IMR-90 (cell line): ENCODE results near the gene ZNF440. TPM values are rescaled to one million over a fixed set of nuclear protein-coding genes. Genes with fewer than 3 reads are reported as not detected.

Experiments used
- ATAC-seq: fragments of 200-7000 bp; cut with Tn5 transposase; 2 replicates; pipeline ENCODE4 v1.9.1; 2020; ENCODE audit warnings: low read depth, mild to moderate bottlenecking, moderate library complexity
- BruUV-seq: library from RNA; stranded (reverse); fragments of 400-500 nt; replicated peaks from 2 replicates; lab custom pipeline; 2021; lab: Mats Ljungman, UMichigan
- CTCF ChIA-PET: fragments of 300-600 bp; formaldehyde crosslinking; extraction: SDS; loops from one replicate; lab custom pipeline; 2021; ENCODE audit warnings: antibody characterized with exemption; lab: Yijun Ruan, JAX
- POLR2A ChIA-PET: fragments of 300-600 bp; sonication (Branson Sonifier 250); formaldehyde crosslinking; loops from one replicate; lab custom pipeline; 2022; ENCODE audit warnings: antibody characterized with exemption; ENCODE audit not compliant: unreplicated experiment; lab: Charles Lee
- DNase-seq: peaks from one replicate; pipeline ENCODE4 v3.0.0; 2013
- H2AFZ ChIP-seq: replicated peaks from 2 replicates; pipeline ENCODE3; 2013; ENCODE audit warnings: low read length, mild to moderate bottlenecking; ENCODE audit not compliant: poor library complexity
- H2AK5ac ChIP-seq: 2 replicates; pipeline ENCODE4 v1.6.1; 2013; ENCODE audit warnings: low read depth, low read length, inconsistent platforms
- H2AK9ac ChIP-seq: replicated peaks from 2 replicates; pipeline ENCODE3; 2013; ENCODE audit warnings: mild to moderate bottlenecking, low read depth, low read length, moderate library complexity; ENCODE audit not compliant: poor library complexity
- H2BK120ac ChIP-seq: 2 replicates; pipeline ENCODE4 v1.6.1; 2013; ENCODE audit warnings: low read depth, low read length, inconsistent platforms
- H2BK15ac ChIP-seq: 3 replicates; pipeline ENCODE4 v1.6.1; 2013; ENCODE audit warnings: low read depth, low read length, inconsistent platforms
- H2BK20ac ChIP-seq: 2 replicates; pipeline ENCODE4 v1.6.1; 2013; ENCODE audit warnings: low read depth, mild to moderate bottlenecking, inconsistent platforms, low read length, moderate library complexity
- H2BK5ac ChIP-seq: 2 replicates; pipeline ENCODE4 v1.6.1; 2013; ENCODE audit warnings: mild to moderate bottlenecking, low read depth, low read length, inconsistent platforms; ENCODE audit not compliant: poor library complexity, severe bottlenecking
- H3K14ac ChIP-seq: replicated peaks from 2 replicates; pipeline ENCODE4 v1.6.1; 2013; ENCODE audit warnings: low read depth, low read length, inconsistent platforms
- H3K18ac ChIP-seq: 2 replicates; pipeline ENCODE4 v1.6.1; 2013; ENCODE audit warnings: low read depth, low read length, control low read depth
- H3K23ac ChIP-seq: 2 replicates; pipeline ENCODE4 v1.6.1; 2013; ENCODE audit warnings: low read depth, low read length, inconsistent platforms
- H3K27ac ChIP-seq: 2 replicates; pipeline ENCODE4 v1.5.1; 2013; ENCODE audit warnings: mild to moderate bottlenecking, control low read depth, low read length; ENCODE audit not compliant: insufficient read depth
- H3K27me3 ChIP-seq: 2 replicates; pipeline ENCODE4 v1.6.1; 2013; ENCODE audit warnings: low read length; ENCODE audit not compliant: control insufficient read depth, insufficient read depth
- H3K36me3 ChIP-seq: 2 replicates; pipeline ENCODE4 v1.6.1; 2013; ENCODE audit warnings: low read length, mixed read lengths; ENCODE audit not compliant: control insufficient read depth, insufficient read depth
- H3K4ac ChIP-seq: 2 replicates; pipeline ENCODE4 v1.6.1; 2013; ENCODE audit warnings: low read depth, low read length, inconsistent platforms
- H3K4me1 ChIP-seq: 2 replicates; pipeline ENCODE4 v1.6.1; 2013; ENCODE audit warnings: low read length, mixed read lengths; ENCODE audit not compliant: control insufficient read depth, insufficient read depth
- H3K4me2 ChIP-seq: 2 replicates; pipeline ENCODE4 v1.6.1; 2013; ENCODE audit warnings: low read depth, mild to moderate bottlenecking, control low read depth, low read length, moderate library complexity
- H3K4me3 ChIP-seq: 2 replicates; pipeline ENCODE4 v1.5.1; 2013; ENCODE audit warnings: low read depth, mild to moderate bottlenecking, control low read depth, low read length, moderate library complexity; ENCODE audit not compliant: insufficient read depth
- H3K56ac ChIP-seq: 2 replicates; pipeline ENCODE4 v1.6.1; 2013; ENCODE audit warnings: low read length, inconsistent platforms; ENCODE audit not compliant: insufficient read depth; ENCODE audit errors: extremely low read depth
- H3K79me1 ChIP-seq, 2 experiments: 2 replicates each; pipeline ENCODE4 v1.6.1; 2013; ENCODE audit warnings: low read length in 2 of 2, inconsistent platforms in 1 of 2, low read depth in 1 of 2
- H3K9ac ChIP-seq: 2 replicates; pipeline ENCODE4 v1.6.1; 2013; ENCODE audit warnings: low read depth, low read length, control low read depth
- H3K9me1 ChIP-seq: 2 replicates; pipeline ENCODE4 v1.6.1; 2013; ENCODE audit warnings: low read length, inconsistent platforms; ENCODE audit not compliant: insufficient read depth
- H3K9me3 ChIP-seq: 2 replicates; pipeline ENCODE4 v1.6.1; 2013; ENCODE audit warnings: low read length; ENCODE audit not compliant: control insufficient read depth, insufficient read depth
- H4K20me1 ChIP-seq: 2 replicates; pipeline ENCODE4 v1.6.1; 2013; ENCODE audit warnings: low read length, inconsistent platforms; ENCODE audit not compliant: insufficient read depth
- H4K5ac ChIP-seq: 2 replicates; pipeline ENCODE4 v1.6.1; 2013; ENCODE audit warnings: mild to moderate bottlenecking, low read depth, low read length, control low read depth
- H4K8ac ChIP-seq, 2 experiments: 2 replicates each; pipeline ENCODE4 v1.6.1; 2013; ENCODE audit warnings: low read depth in 2 of 2, low read length in 2 of 2, control low read depth in 1 of 2, inconsistent platforms in 1 of 2
- H4K91ac ChIP-seq: 2 replicates; pipeline ENCODE4 v1.6.1; 2013; ENCODE audit warnings: low read depth, low read length, inconsistent platforms; ENCODE audit not compliant: insufficient read depth
- BHLHE40 ChIP-seq: fragments of 150-350 bp; IDR thresholded peaks from 2 replicates; pipeline ENCODE4 v1.6.1; 2016; ENCODE audit warnings: mild to moderate bottlenecking, low read depth, low read length
- CEBPB ChIP-seq: IDR thresholded peaks from 2 replicates; pipeline ENCODE4 v1.6.1; 2012; ENCODE audit warnings: low read depth, low read length, improper control_type of control experiment
- CHD1 ChIP-seq: IDR thresholded peaks from 2 replicates; pipeline ENCODE4 v1.6.1; 2012; ENCODE audit warnings: low read depth, low read length, improper control_type of control experiment
- CTCF ChIP-seq: conservative IDR thresholded peaks from 2 replicates; pipeline ENCODE4 v1.5.1; 2012; ENCODE audit warnings: mild to moderate bottlenecking, low read depth, low read length, improper control_type of control experiment
- ELK1 ChIP-seq: fragments of 150-350 bp; IDR thresholded peaks from 2 replicates; pipeline ENCODE4 v1.6.1; 2016; ENCODE audit warnings: low read depth, mild to moderate bottlenecking, low read length, moderate library complexity, borderline replicate concordance
- FOS ChIP-seq: fragments of 150-350 bp; IDR thresholded peaks from 2 replicates; pipeline ENCODE4 v1.6.1; 2016; ENCODE audit warnings: low read depth, low read length
- MAFK ChIP-seq: IDR thresholded peaks from 2 replicates; pipeline ENCODE4 v1.6.1; 2012; ENCODE audit warnings: low read depth, low read length, improper control_type of control experiment
- MAZ ChIP-seq: IDR thresholded peaks from 2 replicates; pipeline ENCODE4 v1.6.1; 2012; ENCODE audit warnings: low read depth, mild to moderate bottlenecking, low read length, improper control_type of control experiment, moderate library complexity, borderline replicate concordance
- MXI1 ChIP-seq: IDR thresholded peaks from 2 replicates; pipeline ENCODE4 v1.6.1; 2012; ENCODE audit warnings: low read depth, mild to moderate bottlenecking, low read length, moderate library complexity, borderline replicate concordance
- NFE2L2 ChIP-seq: fragments of 150-350 bp; IDR thresholded peaks from 2 replicates; pipeline ENCODE4 v1.6.1; 2016; ENCODE audit warnings: low read depth, mild to moderate bottlenecking, low read length
- POLR2A ChIP-seq: IDR thresholded peaks from 2 replicates; pipeline ENCODE4 v1.6.1; 2012; ENCODE audit warnings: mild to moderate bottlenecking, low read depth, low read length
- RAD21 ChIP-seq: IDR thresholded peaks from 2 replicates; pipeline ENCODE4 v1.6.1; 2012; ENCODE audit warnings: low read length, improper control_type of control experiment
- RCOR1 ChIP-seq: IDR thresholded peaks from 2 replicates; pipeline ENCODE4 v1.6.1; 2012; ENCODE audit warnings: mild to moderate bottlenecking, low read length, improper control_type of control experiment; ENCODE audit not compliant: insufficient replicate concordance
- RFX5 ChIP-seq: IDR thresholded peaks from 2 replicates; pipeline ENCODE4 v1.8.0; 2012; ENCODE audit warnings: low read depth, mild to moderate bottlenecking, low read length, moderate library complexity
- SMC3 ChIP-seq: fragments of 150-350 bp; IDR thresholded peaks from 2 replicates; pipeline ENCODE4 v1.6.1; 2016; ENCODE audit warnings: low read depth, mild to moderate bottlenecking, antibody characterized with exemption, low read length, moderate library complexity
- USF2 ChIP-seq: fragments of 150-350 bp; IDR thresholded peaks from 2 replicates; pipeline ENCODE4 v1.6.1; 2017; ENCODE audit warnings: mild to moderate bottlenecking, antibody characterized with exemption, low read length, low read depth
- WGBS, 2 experiments: methylation state at CpG; one replicate each; pipeline versions ENCODE4 v1.1.5 to v1.1.7; 2013; ENCODE audit warnings: missing lambda C conversion rate in 2 of 2; ENCODE audit not compliant: insufficient read length in 1 of 2; ENCODE audit errors: extremely low coverage in 2 of 2; 5-methylcytosine and 5-hydroxymethylcytosine counted together
- dilution Hi-C: fragments of 300-500 bp; cut with HindIII; formaldehyde crosslinking; loops from one replicate; pipeline ENCODE4 v1.14.3; 2018; ENCODE audit warnings: low sequenced_read_pairs; ENCODE audit not compliant: unreplicated experiment
- in situ Hi-C: fragments of 300-500 bp; cut with MboI; formaldehyde crosslinking; loops from 3 replicates; pipeline ENCODE4 v1.14.3; 2019; ENCODE audit warnings: low sequenced_read_pairs, inconsistent platforms, mixed read lengths
- intact Hi-C: fragments of 100-400 bp; cut with micrococcal nuclease; formaldehyde crosslinking; loops from 2 replicates; pipeline ENCODE4 v1.10.0; 2022
- polyA plus RNA-seq, 3 experiments: library from polyadenylated mRNA; depleted of rRNA; stranded (reverse); fragments of >200 nt; gene quantifications; 2 replicates each; pipeline ENCODE4 v1.2.3, GENCODE V29; 2012; ENCODE audit warnings: low replicate concordance in 1 of 3
- total RNA-seq: library from RNA; depleted of rRNA; stranded (reverse); fragments of >200 nt; gene quantifications from 2 replicates; pipeline ENCODE4 v1.2.3, GENCODE V29; 2012

Gene ZNF440
- total and polyA plus RNA-seq, 2 of the 4 experiments (the other 2 are of a cell fraction): 2.8 to 8.4 TPM

- Histone ChIP-seq H3K9me3 (peaks cover 29% of the 10 kb centered on the region), H4K20me1 (no peaks in the 10 kb centered on the region), H3K4me3 (no peak overlapping the region), H3K27ac (no peak overlapping the region), H2AFZ (no peak overlapping the region), H4K8ac (no peak overlapping the region), H3K9ac (no peak overlapping the region), H3K9me1 (no peaks in the 10 kb centered on the region), H3K27me3 (no peaks in the 10 kb centered on the region), H3K14ac (no peak overlapping the region), H3K56ac (no peak overlapping the region), H3K36me3 (peaks cover 6% of the 10 kb centered on the region; the same call in 1 of the 2 replicates), H3K4me1 (no peaks in the 10 kb centered on the region), H2BK15ac (no peak overlapping the region), H3K23ac (no peak overlapping the region), H2BK20ac (no peak overlapping the region), H4K5ac (no peak overlapping the region), H4K91ac (no peak overlapping the region), H2BK5ac (no peak overlapping the region), H3K4me2 (no peak overlapping the region), H2AK5ac (no peak overlapping the region), H3K4ac (no peak overlapping the region), H2AK9ac (no peak overlapping the region), H3K18ac (no peak overlapping the region), H2BK120ac (no peak overlapping the region), H3K79me1 (no peaks in the 10 kb centered on the region; a peak in 1 of 4 replicates)
- ATAC-seq: no peak
- ChIA-PET POLR2A (no interaction called here), CTCF (no interaction called here)
- intact Hi-C loops (no loop called here), dilution Hi-C loops (no loop called here), in situ Hi-C loops (no loop called here)
- no CpG with 5 or more reads among the region's 1 CpG for WGBS, 2 experiments
- TF ChIP-seq BHLHE40 (no peak), CTCF (no peak), RCOR1 (no peak), MAFK (no peak), SMC3 (no peak), POLR2A (no peak), RFX5 (no peak), CHD1 (no peak), USF2 (no peak), MXI1 (no peak), RAD21 (no peak), FOS (no peak), ELK1 (no peak), MAZ (no peak), CEBPB (no peak), NFE2L2 (no peak)
- BruUV-seq: no TSS peak
- no peak for DNase-seq
These were observed 59.7 kb downstream of the ZNF440 start for GRCh38 chr19:11873762-11874161.
